Lower leg skin (tissue), 4 donors: ENCODE measurements around the gene LGALS7. TPM values are rescaled to one million over a fixed set of nuclear protein-coding genes. Genes with fewer than 3 reads are reported as not detected.
"Not testable (repeated sequence)": the region's sequence is repeated elsewhere in the genome, so short reads cannot be mapped to it uniquely, and the experiment has no call there.

ENCODE experiments used
- DNase-seq, 2 donors: peaks; one replicate each; pipeline ENCODE4 v3.0.0-alpha.2; 2019; ENCODE audit warnings: low spot score in 2 of 2
- H3K4me3 ChIP-seq: fragments of 200-600 bp; sonication (generic); 2 replicates; pipeline ENCODE4 v1.5.1; 2017; ENCODE audit warnings: mild to moderate bottlenecking, low read depth; ENCODE audit not compliant: poor library complexity, severe bottlenecking
- CTCF ChIP-seq, 3 donors: fragments of 450-650 bp; IDR thresholded peaks; one replicate each; pipeline ENCODE4 v1.5.1; 2016; ENCODE audit warnings: antibody characterized with exemption in 3 of 3, mild to moderate bottlenecking in 3 of 3, moderate library complexity in 2 of 3
- POLR2A ChIP-seq, 2 donors: fragments of 450-650 bp; IDR thresholded peaks; one replicate each; pipeline ENCODE4 v1.6.1; 2016 to 2017; ENCODE audit warnings: antibody characterized with exemption in 2 of 2, mild to moderate bottlenecking in 1 of 2, moderate library complexity in 1 of 2
- WGBS, 2 donors: methylation state at CpG; one replicate each; pipeline ENCODE4 v1.1.5; 2018; 5-methylcytosine and 5-hydroxymethylcytosine counted together
- intact Hi-C: fragments of 100-400 bp; cut with DNase I; formaldehyde crosslinking; loops from one replicate; pipeline ENCODE4 v1.15.0; 2023; ENCODE audit warnings: low total_unique reads
- total RNA-seq, 4 donors: library from RNA; depleted of rRNA; stranded (reverse); fragments of >200 nt; gene quantifications; one replicate each; pipeline ENCODE4 v1.1.0, GENCODE V29; 2016

The LGALS7 gene
- total RNA-seq, result 1,000 to 10,000 TPM in 1 of 4 donors, 100 to 1,000 TPM in 2, 10 to 100 TPM in 1; 36.0 to 1,062 (median 348) TPM

DNA sequence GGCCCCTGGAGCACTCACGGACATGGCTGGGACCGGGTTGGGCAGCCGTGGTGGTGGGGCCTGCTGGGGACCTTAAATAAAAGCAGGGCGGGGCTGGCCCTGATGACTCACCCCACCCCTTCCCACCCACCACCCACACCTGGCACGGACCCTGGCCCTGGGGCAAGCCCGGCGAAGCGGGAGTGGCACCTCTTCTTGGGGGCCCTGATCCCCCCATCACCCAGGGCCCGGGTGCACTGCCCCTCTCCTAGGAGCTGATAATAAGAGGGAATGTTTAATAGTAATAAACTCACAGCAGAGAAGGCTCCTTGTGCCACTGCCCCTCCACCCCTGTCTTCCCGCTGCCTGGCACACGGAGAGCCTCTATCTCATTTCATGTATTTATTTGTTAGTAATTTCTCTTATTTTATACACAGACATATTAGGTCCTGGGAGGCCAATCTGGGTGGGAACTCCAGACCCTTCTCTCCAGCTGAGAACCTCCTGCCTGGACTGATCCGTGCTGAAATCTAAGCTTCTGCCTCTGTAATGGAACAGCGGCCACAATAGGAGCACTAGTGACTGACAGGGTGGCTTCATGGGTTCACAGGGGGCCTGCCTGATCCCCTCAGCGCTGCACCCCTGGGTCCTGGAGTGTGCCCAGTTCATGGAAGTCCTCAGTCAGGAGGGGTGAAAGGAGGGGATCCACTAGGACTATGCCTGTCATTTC lies at the start of gene LGALS7:
TSS of gene LGALS7 (minus strand) at position 49 of the 709 bp plus-strand sequence. CDS start at position 24, 25 bp downstream.
- TF ChIP-seq POLR2A (IDR thresholded peaks at IDR 0.05) (no peak), CTCF (IDR thresholded peaks at IDR 0.05) (no peak)
- no peak for DNase-seq
- 44 to 67% methylated on average over 9 to 10 of the region's 14 CpGs for WGBS, 2 donors
- H3K4me3 ChIP-seq, result no peak within 1 kb of the TSS
- intact Hi-C loops, result no loop called here

DNA sequence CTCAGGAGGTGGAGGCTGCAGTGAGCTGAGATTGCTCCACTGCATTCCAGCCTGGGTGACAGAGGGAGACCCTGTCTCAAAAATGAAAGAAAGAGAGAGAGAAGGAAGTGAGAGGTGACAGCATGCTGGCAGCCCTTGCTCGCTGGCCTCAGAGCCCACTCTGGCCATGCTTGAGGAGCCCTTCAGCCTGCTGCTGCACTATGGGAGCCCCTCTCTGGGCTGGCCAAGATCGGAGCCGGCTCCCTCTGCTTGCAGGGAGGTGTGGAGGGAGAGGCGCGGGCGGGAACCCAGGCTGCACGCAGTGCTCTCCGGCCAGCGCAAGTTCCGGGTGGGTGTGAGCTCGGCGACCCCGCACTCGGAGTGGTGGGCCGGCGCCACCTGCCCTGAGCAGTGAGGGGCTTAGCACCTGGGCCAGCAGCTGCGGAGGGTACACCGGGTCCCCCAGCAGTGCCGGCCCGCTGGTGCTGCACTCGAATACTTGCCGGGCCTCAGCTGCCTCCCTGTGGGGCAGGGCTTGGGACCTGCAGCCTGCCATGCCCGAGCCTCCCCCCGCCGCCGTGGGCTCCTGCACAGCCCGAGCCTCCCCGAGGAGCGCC lies 48.0 kb upstream of the LGALS7 start:
- intact Hi-C loops, H3K4me3 ChIP-seq, DNase-seq: not testable (repeated sequence)
- WGBS, 2 donors, result 93% methylated on average over 16 to 23 of the region's 29 CpGs

- 82 to 87% methylated on average over 13 of the region's 13 CpGs for WGBS, 2 donors
- H3K4me3 ChIP-seq, result no peak overlapping the region
- intact Hi-C loops, result no loop called here
- DNase-seq, result no peak
- TF ChIP-seq CTCF (IDR thresholded peaks at IDR 0.05) (no peak), POLR2A (IDR thresholded peaks at IDR 0.05) (no peak)
Measured at GRCh38 chr19:38819231-38819920, 46.1 kb upstream of the LGALS7 start.

DNA sequence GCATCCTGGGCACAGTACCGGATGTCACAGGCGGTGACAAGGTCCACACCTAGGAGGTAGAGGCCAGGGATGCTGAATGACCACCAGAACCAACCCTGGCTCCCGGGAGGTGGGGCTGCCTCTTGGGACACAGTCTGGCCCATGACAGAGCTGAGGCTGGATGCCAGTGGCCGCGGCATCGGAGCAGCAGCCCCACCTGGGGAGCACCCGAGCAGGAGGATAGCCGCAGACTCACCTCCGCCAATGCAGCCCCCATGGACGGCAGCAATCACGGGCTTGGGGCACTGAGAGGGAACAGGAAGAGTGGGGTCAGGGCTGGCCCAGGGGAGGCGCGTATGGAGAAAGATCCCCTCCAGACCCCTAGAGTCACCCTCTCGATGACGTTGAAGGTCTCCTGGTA lies 43.8 kb upstream of the LGALS7 start:
- 93 to 95% methylated on average over 14 to 15 of the region's 15 CpGs for WGBS, 2 donors
- DNase-seq, result no peak
- TF ChIP-seq CTCF (IDR thresholded peaks at IDR 0.05), result no peak
- TF ChIP-seq POLR2A (IDR thresholded peaks at IDR 0.05), result no peak
- intact Hi-C loops, result no loop called here
- H3K4me3 ChIP-seq, result no peak overlapping the region

GRCh38 chr19:38816131-38816750 lies 42.9 kb upstream of the LGALS7 start:
- TF ChIP-seq POLR2A (IDR thresholded peaks at IDR 0.05) (no peak), CTCF (IDR thresholded peaks at IDR 0.05) (no peak)
- no peak overlapping the region for H3K4me3 ChIP-seq
- 95% methylated on average over 17 to 18 of the region's 18 CpGs for WGBS, 2 donors
- DNase-seq, result no peak
- intact Hi-C loops, result no loop called here
